ENCODE measurements around the gene NMRK1. TPM values are rescaled to one million over a fixed set of nuclear protein-coding genes. Genes with fewer than 3 reads are reported as not detected.

The NMRK1 gene
- total and polyA plus RNA-seq, 2 of the 13 experiments (the other 11 are each of a cell fraction or from before 2014, with no cell fraction given), result 9.1 to 12.9 TPM

DNA sequence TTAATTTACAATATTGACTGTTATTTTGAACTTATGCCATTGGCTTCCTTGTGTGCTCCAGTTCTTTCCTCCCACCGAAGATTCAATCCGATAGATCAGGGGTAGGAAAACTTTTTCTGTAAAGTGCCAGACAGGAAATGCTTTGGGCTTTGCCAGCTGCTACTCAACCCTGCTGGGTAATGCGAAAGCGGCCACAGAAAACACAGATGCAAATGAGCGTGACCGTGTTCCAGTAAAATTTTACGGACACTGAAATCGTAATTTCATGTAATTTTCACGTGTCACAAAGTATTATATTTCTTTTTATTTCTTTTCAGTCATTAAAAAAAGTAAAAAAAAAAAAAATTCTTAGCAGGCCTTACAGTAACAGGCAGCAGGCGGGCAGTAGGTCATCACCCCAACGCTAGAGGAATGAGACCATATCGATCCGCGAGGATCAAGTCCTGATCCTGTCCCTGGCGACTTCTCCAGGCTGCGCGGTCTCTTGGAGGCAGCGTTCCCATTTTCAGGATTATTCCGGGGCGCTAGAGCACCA is 599 bp downstream of the NMRK1 start (continued):
- no peak for TF ChIP-seq ZNF816 (CRISPR knock-in tag; IDR thresholded peaks at IDR 0.05; ENCODE audit: borderline replicate concordance)
- TF ChIP-seq, protein P1, sequence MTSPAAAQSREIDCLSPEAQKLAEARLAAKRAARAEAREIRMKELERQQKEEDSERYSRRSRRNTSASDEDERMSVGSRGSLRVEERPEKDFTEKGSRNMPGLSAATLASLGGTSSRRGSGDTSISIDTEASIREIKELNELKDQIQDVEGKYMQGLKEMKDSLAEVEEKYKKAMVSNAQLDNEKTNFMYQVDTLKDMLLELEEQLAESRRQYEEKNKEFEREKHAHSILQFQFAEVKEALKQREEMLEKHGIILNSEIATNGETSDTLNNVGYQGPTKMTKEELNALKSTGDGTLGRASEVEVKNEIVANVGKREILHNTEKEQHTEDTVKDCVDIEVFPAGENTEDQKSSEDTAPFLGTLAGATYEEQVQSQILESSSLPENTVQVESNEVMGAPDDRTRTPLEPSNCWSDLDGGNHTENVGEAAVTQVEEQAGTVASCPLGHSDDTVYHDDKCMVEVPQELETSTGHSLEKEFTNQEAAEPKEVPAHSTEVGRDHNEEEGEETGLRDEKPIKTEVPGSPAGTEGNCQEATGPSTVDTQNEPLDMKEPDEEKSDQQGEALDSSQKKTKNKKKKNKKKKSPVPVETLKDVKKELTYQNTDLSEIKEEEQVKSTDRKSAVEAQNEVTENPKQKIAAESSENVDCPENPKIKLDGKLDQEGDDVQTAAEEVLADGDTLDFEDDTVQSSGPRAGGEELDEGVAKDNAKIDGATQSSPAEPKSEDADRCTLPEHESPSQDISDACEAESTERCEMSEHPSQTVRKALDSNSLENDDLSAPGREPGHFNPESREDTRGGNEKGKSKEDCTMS (CRISPR knock-in tag; conservative IDR thresholded peaks at IDR 0.05), result no peak
- TF ChIP-seq, protein P2, sequence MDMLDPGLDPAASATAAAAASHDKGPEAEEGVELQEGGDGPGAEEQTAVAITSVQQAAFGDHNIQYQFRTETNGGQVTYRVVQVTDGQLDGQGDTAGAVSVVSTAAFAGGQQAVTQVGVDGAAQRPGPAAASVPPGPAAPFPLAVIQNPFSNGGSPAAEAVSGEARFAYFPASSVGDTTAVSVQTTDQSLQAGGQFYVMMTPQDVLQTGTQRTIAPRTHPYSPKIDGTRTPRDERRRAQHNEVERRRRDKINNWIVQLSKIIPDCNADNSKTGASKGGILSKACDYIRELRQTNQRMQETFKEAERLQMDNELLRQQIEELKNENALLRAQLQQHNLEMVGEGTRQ (IDR thresholded peaks at IDR 0.05; ENCODE audit: low read depth, low read length), result no peak
- TF ChIP-seq, protein P2 (CRISPR knock-in tag; IDR thresholded peaks at IDR 0.05; ENCODE audit: borderline replicate concordance), result no peak
- TF ChIP-seq NR1H2 (CRISPR knock-in tag; IDR thresholded peaks at IDR 0.05; ENCODE audit: borderline replicate concordance, low read depth), result no peak
- no peak for TF ChIP-seq JUND (CRISPR knock-in tag; IDR thresholded peaks at IDR 0.05)
- no peak for TF ChIP-seq ZNF260 (CRISPR knock-in tag; IDR thresholded peaks at IDR 0.05; ENCODE audit: borderline replicate concordance, low read depth)
- TF ChIP-seq ZFP90 (CRISPR knock-in tag; IDR thresholded peaks at IDR 0.05; ENCODE audit: borderline replicate concordance), result 0 out of 2 replicates have a peak, but pooled peaks have one; percentile 32
- no peak for TF ChIP-seq NBN (conservative IDR thresholded peaks at IDR 0.05)
- TF ChIP-seq, protein P3, sequence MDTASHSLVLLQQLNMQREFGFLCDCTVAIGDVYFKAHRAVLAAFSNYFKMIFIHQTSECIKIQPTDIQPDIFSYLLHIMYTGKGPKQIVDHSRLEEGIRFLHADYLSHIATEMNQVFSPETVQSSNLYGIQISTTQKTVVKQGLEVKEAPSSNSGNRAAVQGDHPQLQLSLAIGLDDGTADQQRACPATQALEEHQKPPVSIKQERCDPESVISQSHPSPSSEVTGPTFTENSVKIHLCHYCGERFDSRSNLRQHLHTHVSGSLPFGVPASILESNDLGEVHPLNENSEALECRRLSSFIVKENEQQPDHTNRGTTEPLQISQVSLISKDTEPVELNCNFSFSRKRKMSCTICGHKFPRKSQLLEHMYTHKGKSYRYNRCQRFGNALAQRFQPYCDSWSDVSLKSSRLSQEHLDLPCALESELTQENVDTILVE (CRISPR knock-in tag; IDR thresholded peaks at IDR 0.05), result 0 out of 2 replicates have a peak, but pooled peaks have one; percentile 11
- TF ChIP-seq ZFP82 (CRISPR knock-in tag; IDR thresholded peaks at IDR 0.05; ENCODE audit: borderline replicate concordance), result no peak; the same call in 1 of the 2 replicates
- TF ChIP-seq RXRB (CRISPR knock-in tag; IDR thresholded peaks at IDR 0.05; ENCODE audit: borderline replicate concordance), result no peak
- no peak for TF ChIP-seq NR2F6 (IDR thresholded peaks at IDR 0.05)
- TF ChIP-seq NR2F6 (CRISPR knock-in tag; IDR thresholded peaks at IDR 0.05), result no peak
- no peak for TF ChIP-seq ZFP36L2 (CRISPR knock-in tag; IDR thresholded peaks at IDR 0.05)
- TF ChIP-seq ATF7-NPFF (CRISPR knock-in tag; IDR thresholded peaks at IDR 0.05; ENCODE audit: low read depth), result no peak
- TF ChIP-seq ZNF564 (CRISPR knock-in tag; IDR thresholded peaks at IDR 0.05), result no peak
- 0 out of 2 replicates have a peak, but pooled peaks have one; percentile 58 for TF ChIP-seq ZNF256 (CRISPR knock-in tag; conservative IDR thresholded peaks at IDR 0.05)
- no peak for TF ChIP-seq IRF2 (CRISPR knock-in tag; IDR thresholded peaks at IDR 0.05)
- TF ChIP-seq RARG (CRISPR knock-in tag; IDR thresholded peaks at IDR 0.05; ENCODE audit: low read depth), result no peak
- TF ChIP-seq ZNF747 (CRISPR knock-in tag; IDR thresholded peaks at IDR 0.05; ENCODE audit: borderline replicate concordance), result no peak
- TF ChIP-seq, protein P4, sequence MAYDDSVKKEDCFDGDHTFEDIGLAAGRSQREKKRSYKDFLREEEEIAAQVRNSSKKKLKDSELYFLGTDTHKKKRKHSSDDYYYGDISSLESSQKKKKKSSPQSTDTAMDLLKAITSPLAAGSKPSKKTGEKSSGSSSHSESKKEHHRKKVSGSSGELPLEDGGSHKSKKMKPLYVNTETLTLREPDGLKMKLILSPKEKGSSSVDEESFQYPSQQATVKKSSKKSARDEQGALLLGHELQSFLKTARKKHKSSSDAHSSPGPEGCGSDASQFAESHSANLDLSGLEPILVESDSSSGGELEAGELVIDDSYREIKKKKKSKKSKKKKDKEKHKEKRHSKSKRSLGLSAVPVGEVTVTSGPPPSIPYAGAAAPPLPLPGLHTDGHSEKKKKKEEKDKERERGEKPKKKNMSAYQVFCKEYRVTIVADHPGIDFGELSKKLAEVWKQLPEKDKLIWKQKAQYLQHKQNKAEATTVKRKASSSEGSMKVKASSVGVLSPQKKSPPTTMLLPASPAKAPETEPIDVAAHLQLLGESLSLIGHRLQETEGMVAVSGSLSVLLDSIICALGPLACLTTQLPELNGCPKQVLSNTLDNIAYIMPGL (CRISPR knock-in tag; IDR thresholded peaks at IDR 0.05; ENCODE audit: borderline replicate concordance in 1 of 2, low read depth in 1 of 2), result no peak
- no peak for TF ChIP-seq MLLT10 (CRISPR knock-in tag; IDR thresholded peaks at IDR 0.05)
- peak; percentile 9 for TF ChIP-seq KDM2A (CRISPR knock-in tag; IDR thresholded peaks at IDR 0.05; ENCODE audit: borderline replicate concordance, low read depth)

Data from HepG2 (cell line).